GM12891 (cell line): Measurements from ENCODE around the gene TKTL1.

Source experiments
- PAX5 ChIP-seq: IDR thresholded peaks from 2 replicates; pipeline ENCODE4 v1.6.1; 2011; ENCODE audit warnings: low read length, moderate library complexity, mild to moderate bottlenecking; ENCODE audit not compliant: insufficient read depth, severe bottlenecking
- POLR2A ChIP-seq: IDR thresholded peaks from 2 replicates; pipeline ENCODE4 v1.6.1; 2011; ENCODE audit warnings: low read depth, low read length, control low read depth
- POLR2AphosphoS5 ChIP-seq: IDR thresholded peaks from 2 replicates; pipeline ENCODE4 v1.6.1; 2011; ENCODE audit warnings: low read depth, low read length, control low read depth
- TAF1 ChIP-seq: IDR thresholded peaks from 2 replicates; pipeline ENCODE4 v1.6.1; 2011; ENCODE audit warnings: low read depth, low read length, control low read depth

GRCh38 chrX:154359362-154360154 lies 64.0 kb downstream of the TKTL1 start:
- TF ChIP-seq POLR2A (no peak), POLR2AphosphoS5 (no peak), TAF1 (no peak), PAX5 (no peak)
